Limb (tissue), 2 donors: ENCODE measurements around the gene ACOX2.

Experiments used
- DNase-seq, 2 donors: peaks; one replicate each; pipeline ENCODE4 v3.0.0-alpha.2; 2016; ENCODE audit errors: extremely low spot score in 2 of 2

ACOX2 gene

DNA sequence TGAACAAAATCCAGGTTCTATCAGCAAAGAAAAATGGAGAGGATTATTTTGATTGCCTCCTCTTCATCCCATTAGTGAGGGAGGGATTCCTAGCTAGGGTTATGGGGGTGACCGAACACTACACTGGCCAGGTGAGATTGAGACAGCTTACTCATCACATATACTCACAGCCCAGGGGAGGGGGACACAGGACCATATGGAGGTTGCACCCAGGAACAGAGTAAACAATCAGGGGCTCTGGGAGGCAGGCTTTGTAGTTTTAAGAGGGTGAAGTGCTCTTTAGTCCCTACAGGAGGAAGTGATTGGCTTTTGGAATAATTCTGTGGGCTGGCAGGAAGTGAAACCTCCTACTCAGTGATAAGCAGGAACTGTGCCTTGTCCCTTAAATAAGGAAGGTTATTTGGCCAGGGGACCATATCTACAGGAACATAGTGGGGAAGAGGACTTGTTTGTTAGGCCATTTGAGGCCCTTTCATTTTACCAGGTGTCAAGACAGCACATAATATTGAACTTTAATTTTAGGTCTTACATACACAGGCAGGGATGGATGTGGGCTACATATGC, 62.6 kb downstream of the ACOX2 start:
- no peak for DNase-seq

DNA sequence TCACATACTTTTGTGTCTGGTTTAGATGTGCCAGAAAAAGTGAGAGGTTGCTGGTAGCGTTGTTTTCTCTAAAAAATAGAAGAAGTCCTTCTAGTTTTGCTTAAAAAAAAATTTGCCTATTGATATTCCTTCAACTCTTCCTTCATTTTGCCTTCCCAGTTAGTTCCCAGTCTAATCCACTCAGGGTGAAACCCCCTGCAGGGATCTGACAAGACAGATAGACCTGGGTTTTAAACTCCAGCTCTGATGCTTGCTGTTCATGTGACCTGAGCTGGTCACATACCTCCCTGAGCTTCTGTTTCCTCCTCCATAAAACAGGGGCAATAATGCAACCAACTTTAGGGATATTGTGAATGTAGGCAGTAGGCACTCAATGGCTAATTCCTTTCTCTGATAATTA, 63.7 kb downstream of the ACOX2 start:
- no peak for DNase-seq

DNA sequence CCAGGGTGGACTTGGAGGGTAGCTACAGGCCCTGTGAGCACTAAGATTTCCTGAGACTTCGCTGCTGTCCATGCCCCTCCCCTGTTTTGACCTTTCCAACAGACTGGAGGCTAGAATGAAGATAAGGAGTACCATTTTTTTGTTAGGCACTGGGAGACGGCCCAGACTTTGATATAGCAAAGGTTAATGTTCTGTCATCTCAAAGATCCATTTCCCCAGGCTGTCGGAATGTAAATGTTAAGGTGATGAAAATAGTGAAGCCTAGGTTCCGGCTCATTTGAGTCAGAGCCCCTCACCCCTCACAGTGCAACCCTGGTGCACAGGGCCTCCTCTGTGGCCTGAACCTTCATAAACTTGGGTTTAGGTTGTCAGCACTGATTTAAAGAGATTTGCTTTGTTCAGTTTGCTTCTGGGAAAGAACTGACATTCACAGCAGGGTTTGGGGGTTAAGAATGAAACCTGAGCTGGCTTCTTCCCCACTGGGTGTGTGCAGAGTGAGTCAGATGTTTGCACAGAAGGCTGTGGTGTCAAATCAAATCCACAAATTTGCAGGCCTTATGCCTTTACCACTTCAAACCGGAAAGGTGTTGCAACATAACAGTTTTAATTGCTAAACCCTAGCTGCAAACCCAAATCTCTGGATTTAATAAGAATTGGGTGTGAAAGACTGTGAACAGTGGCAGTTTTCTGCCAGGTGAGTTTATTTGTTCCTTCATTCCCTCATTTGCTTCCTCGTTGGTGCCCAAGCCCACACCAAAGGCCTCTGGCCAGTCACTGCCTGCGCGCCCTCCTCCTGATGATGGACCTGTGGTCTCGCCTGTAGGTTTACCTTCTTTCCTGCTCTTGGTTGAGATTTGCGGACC, 65.7 kb downstream of the ACOX2 start:
- no peak for DNase-seq

DNA sequence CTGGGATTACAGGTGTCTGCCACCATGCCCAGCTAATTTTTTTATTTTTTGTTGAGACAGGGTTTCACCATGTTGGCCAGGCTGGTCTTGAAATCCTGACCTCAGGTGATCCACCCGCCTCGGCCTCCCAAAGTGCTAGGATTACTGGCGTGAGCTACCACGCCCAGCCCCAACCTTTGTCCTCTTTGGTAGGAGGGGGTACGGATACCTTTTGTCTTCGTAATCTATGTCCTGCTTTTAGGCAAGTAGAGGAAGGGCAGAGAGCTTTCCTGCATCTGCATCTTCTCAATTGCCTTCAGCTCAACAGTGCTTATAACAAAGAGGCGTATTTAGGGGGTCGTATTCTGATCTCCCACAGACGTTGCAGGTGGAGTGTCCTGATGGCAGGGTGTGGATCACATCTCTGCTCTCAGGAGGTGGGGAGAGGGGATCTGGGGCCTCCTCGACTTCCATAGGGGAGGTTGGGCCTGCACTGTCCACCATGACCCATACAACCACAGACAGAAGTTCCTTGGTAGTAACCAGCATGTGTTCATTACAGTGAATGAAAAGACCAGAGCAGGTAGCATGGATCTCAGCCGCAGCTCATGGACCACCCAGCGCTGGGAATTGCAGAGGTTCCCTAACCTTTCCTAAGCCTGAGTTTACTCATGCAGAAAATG, 66.5 kb downstream of the ACOX2 start:
- DNase-seq: no peak

DNA sequence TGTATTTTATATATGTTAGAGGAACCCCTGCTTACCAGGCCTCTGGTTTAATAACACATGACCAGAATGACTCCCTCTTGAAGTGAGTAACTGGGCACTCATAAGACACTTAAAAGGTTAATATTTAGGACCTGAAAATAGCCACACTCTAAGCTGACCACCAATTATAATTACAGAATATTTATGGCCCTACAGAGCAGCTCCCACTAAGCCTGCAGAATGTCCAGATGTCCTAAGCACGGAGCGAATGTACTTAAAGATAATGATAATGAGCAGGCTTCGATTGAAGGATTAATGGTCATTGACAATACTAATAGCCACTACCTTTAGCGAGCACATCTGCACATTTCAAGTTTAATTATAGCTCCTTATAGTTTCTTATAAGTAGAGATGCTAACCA, 67.9 kb downstream of the ACOX2 start:
- DNase-seq: no peak

DNA sequence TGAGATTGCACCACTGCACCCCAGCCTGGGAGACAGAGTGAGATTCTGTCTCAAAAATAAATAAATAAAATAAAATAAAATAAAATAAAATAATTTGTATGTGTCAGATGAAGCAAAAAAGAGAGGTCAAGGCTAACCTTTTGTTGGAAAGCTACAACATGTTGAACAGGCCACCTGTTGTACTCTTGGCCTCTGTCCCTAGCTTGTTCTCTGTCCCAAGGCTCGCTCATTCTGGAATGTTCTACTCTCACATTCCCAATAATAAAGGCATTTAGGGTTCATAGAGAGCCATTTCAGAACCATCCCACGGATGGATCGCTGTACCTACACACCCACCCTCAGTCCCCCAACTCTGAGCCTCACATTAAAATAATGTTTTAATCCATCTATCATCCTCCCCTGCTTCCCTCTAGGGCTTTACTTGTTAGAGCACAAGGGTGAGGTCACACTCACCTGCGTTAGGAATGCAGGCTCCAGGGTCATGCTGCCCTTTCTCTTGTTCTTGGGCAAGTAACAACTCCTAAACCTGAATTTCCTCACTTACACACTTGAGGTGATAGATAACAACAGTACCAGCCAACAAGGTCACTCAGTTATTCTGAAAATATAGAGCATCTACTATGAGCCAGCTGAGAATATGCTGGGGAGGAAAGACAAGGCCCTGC, 70.0 kb downstream of the ACOX2 start:
- no peak for DNase-seq

DNA sequence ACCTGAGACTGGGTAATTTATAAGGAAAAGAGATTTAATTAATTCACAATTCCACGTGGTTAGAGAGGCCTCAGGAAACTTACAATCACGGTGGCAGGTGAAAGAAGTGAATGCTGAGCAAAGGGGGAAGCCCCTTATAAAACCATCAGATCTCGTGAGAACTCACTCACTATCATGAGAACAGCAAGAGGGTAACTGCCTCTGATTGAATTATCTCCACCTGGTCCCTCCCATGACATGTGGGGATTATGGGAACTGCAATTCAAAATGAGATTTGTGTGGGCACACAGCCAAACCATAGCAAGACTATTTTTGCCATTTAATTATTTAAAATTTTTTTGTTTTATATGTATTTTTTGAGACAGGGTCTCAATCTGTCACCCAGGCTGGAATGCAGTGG, 72.1 kb downstream of the ACOX2 start:
- no peak for DNase-seq

DNA sequence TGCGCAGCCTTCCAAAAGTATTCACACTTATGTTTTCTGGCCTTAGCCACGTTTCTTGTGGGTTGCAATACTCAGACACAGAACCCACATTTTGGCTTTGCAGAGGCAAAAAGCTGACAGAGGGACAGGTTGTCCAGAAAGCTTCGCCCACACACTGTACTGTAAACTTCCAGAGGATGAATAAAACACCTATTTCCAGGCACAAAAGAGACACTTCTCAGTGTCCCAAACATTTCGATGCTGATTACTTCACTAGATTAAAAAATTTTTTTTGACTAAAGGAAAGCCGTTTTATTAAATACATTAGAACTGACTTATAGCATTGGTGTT, 73.1 kb downstream of the ACOX2 start:
- DNase-seq: no peak

DNA sequence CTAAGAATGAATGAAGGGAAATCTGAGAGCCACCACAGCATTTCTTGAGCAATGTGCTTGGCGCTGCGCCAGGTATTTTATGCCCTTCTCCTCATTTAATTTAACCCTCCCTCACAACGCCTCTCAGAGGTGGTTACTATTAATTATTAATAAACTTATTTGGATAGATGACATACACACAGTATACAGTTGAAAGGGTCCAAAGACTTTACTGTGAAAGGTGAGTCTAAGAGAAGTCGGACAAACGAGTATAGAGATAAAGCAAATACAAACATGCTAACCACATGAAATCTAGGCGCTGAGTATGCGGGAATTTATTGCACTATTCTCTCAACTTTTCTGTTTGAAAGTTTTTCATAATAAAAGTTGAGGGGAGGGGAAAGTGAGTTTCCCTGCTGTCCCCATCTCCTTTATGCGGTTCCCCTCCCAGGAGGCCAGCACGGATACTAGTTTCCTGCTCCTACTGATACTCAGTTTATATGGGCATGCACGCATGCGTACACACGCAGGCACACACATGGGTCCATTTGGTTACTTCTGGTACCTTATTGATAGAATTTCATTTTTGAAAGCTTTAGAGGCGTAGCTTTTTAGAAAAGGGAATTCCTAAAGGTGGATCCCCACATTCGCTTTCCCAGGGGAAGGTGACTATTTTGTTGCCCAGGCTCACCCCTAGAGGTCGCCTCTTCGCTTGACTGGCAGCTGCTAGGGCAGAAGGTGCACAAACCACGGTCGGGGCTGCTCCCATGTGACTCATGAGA, 73.6 kb downstream of the ACOX2 start:
- peak; percentile 30 to 55 for DNase-seq

DNA sequence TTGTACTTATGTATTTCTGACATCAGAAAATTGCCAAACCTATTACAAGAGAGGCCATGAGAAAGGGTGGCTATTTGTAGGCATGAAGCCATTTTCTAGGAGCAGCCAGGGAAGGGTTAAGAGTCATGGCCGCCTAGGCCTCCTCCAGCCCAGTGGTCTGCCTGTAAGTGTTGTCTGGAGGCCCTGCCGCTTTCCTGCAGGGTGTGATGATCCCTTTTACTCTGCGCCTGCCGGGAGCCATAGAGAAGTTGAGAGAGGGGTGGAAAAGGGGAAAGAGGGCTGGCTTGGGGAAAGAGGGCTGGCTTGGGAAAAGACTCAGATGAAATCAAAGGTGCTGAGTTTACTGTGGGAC, 74.2 kb downstream of the ACOX2 start:
- DNase-seq: no peak

DNA sequence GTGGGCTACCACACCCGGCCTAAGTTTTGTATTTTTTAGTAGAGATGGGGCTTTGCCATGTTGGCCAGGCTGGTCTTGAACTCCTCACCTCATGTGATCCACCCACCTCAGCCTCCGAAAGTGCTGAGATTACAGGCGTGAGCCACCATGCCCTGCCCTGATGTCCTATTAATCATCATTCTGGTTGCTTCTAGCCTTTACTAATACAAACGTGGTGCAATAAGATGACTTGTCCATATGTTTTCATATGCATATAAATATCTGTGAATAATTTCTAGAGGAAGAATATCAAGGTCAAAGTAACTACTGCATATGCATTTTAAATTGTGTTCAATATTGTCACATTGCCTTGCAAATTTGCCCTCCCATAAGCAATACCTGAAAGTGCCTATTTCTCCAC, 77.8 kb downstream of the ACOX2 start:
- DNase-seq: no peak
